NCI-H2107 treated with DMSO at 0.1 percent for 48 hours (cell line): ENCODE results near the gene SERPINA9.
A peak's percentile ranks its signal among the peaks of the same experiment; 100 is the strongest.
"Not testable (repeated sequence)": the region's sequence is repeated elsewhere in the genome, so short reads cannot be mapped to it uniquely, and the experiment has no call there.

ENCODE experiments used
- DNase-seq: peaks from one replicate; lab custom pipeline; 2025; ENCODE audit not compliant: unreplicated experiment; lab: John Stamatoyannopoulos, UW

The SERPINA9 gene

DNA sequence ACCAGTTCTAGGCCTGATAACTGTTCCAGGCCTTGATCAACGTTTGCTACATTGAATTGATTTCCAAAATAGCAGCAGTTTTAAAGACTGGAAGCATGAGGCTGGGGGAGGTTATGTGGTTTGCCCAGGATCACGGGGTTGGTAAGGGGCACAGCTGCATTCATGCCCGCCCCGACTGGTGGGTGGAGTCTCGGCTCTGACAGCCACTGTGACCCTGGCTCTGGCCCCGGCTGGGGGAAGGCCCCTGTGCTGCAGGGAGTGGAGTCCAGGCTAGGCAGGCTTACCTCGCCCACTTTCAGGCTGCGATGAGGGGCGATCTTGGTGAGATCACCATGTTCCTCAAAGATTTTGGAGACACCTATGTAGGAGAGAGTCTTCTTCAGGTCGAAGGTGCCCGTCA lies 13.3 kb upstream of the SERPINA9 start:
- DNase-seq = no peak

DNA sequence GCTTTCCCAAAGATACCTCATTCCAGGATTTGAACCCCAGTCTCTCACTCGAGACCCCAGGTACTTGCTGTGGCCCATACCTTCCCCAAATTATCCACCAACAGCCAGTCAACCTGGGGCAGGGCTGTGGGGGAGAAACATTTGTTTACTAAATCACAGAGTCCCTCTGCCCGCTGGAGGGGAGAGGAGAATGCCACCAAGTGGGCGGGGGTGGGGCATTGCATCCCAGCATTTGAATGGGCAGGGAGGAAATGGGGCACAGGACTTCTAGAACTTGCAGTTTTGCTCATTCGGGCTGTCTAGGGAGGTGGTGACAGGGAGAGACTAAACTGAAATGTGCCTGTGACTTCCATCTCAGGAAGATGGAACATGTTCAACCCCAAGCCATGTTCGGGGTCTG lies 10.9 kb upstream of the SERPINA9 start:
- no peak for DNase-seq

DNA sequence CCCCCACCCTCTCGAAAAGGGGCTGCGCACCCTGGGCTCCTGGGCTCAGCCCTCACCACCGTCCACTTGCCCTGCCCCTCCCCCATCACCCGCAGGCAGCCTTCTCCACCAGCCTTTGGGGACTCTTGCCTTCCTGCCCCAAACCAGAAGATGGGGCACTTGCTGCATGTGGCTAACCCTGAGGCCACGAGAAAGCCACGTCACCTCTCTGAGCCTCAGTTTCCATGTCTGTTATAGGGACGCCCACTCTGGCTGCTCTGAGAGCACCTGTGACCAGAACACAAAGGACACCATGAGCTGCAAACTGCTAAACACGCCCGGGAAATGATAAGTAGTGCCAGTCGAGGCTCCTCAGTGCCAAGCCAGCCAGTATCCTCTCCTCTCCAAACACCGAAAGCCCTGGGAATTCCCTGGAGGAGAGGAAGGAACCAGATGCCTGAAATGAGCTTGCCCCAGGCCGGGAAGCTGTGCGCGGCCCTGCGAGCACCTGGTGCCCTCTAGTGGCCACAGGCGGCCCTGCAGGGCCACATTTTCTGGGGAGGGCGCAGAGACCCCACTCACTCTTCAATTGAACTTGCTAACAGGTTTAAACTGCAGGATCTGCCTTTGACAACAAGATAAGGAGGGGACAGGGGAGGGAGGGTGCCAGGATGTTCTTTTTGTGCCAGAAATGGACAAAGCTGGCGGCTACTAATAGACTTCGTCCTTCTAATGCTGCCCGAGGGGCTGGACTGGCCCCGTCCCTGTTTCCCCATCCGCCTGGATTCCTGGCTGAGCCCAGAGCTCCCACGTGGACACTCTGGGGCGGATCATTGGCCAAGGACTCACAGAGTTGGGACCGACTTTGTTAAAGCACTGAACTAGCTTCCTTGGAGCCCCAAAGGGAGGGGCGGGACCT lies 10.2 kb upstream of the SERPINA9 start:
- DNase-seq = peak; percentile 12

DNA sequence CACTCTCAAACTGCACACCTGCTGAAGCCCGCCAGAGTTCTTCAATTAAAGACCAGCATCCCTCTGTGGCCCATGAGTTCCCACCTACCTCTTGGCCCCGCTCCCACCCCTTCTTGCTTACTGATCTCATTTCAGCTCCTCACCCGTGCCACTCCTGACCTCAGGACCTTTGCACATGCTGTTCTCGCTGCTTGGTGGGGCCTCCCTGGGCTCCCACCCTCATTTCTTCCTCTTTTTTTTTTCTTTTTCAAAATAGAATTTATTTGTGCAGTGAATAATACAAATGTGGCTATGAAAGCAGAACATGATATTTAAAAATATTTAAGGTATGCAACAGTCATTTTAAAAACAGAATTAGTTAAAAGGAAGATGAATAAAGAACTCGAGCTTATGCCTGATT lies 8.5 kb upstream of the SERPINA9 start:
- no peak for DNase-seq

DNA sequence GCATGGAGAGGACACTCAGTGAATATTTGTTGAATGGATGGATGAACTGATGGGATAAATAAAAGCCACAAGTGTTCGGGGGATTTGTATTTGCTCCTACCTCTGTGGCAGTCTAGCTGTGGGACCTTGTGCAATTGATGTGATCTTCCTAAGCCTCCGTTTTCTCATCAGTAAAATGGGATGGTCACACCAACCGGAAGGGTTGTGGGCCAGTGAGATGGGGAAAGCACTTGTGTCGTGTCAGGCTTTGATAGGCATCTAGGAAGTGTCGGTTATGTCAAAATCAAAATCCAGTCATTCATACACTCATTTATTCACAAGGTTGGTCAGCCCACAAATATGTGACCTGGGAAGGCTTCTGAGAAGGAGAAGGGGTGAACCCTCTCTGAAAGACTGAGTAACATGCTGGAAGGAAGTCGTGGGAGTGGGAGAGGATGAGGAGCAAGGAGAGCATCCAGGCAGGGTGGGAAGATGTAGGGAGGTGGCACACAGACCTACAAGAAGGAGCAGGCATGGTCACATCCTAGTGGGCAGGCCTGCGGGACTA lies 7.8 kb upstream of the SERPINA9 start:
- DNase-seq = no peak

DNA sequence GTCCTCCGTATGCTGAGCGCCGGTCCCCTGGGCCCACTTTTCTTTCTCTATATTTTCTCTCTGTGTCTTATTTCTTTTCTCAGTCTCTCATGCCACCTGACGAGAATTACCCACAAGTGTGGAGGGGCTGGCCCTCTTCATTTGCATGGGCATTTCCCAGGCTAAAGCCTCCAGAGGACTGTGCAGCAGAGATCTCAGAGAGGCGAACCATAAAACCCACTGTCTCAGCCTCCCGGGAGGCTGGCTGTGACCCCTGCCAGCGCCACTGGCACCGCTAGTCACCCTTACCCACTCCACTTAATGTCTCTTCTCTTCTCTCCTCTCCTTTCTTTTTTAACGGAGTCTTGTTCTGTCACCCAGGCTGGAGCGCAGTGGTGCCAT lies 7.1 kb upstream of the SERPINA9 start:
- DNase-seq = no peak

DNA sequence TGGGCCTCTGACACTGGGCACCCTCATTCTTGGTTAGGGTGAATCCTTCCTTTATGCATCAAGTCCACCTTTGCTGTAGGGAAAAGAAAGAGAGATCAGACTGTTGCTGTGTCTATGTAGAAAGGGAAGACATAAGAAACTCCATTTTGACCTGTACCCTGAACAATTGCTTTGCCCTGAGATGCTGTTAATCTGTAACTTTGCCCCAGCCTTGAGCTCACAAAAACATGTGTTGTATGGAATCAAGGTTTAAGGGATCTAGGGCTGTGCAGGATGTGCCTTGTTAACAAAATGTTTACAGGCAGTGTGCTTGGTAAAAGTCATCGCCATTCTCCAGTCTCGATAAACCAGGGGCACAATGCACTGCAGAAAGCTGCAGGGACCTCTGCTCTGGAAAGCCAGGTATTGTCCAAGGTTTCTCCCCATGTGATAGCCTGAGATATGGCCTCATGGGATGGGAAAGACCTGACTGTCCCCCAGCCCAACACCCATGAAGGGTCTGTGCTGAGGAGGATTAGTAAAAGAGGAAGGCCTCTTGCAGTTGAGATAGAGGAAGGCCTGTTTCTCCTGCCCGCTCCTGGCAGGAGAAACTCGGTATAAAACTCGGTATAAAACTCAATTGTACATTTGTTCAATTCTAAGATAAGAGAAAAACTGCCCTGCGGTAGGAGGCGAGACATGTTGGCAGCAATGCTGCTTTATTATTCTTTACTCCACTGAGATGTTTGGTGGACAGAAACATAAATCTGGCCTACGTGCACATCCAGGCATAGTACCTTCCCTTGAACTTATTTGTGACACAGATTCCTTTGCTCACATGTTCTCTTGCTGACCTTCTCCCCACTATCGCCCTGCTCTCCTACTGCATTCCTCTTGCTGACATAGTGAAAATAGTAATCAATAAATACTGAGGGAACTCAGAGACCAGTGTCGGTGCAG lies 6.4 kb upstream of the SERPINA9 start:
- DNase-seq = not testable (repeated sequence)

DNA sequence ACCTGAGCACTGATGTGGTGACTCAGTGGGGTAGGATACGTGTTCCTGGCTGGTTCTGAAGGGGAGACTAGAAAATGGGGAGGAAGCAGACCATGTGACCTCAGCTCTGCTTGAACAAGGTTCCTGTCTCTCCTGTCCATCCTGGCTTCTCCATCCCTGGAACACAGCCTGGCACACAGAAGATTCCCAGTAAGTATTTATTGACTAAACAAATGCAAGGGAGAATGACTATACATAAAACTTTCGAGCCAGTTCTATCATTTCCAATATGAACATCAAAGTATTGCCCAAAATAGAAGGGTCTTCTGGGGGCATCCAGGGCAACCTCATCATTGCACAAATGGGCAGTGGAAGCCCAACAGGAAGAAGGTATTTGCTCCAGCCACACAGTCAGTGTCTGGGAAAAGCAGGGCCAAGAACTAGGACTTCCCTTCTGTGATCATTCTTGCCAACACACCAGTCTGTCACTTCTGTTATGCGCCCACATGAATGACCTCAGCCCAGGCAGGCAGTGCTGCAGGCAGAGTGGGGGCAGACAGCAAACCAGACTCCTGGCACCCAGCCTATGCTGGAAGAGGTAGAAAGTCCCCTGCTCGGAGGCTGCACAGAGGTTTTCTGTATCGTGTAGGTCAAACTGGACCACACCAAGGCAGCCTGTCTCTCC lies 5.6 kb upstream of the SERPINA9 start:
- DNase-seq = no peak

DNA sequence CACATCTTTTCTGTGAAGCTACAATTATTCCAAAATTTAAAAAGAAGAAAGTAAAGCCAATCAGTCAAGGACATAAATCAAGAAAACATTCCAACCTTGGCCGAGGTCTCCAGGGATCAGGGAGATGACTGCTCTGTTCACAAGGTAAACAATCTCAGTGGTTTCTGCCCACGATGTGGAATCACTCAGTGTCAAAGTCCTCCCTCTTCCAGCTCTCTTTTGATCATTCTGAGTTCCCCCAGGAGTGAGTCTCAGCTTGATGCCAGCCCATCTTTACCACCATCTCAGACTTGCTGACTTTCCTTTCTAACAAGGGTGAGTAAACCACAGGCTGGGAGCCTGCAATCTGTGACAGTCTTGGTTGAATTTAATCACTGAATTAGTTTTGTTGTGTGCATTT lies 4.8 kb upstream of the SERPINA9 start:
- DNase-seq = no peak

DNA sequence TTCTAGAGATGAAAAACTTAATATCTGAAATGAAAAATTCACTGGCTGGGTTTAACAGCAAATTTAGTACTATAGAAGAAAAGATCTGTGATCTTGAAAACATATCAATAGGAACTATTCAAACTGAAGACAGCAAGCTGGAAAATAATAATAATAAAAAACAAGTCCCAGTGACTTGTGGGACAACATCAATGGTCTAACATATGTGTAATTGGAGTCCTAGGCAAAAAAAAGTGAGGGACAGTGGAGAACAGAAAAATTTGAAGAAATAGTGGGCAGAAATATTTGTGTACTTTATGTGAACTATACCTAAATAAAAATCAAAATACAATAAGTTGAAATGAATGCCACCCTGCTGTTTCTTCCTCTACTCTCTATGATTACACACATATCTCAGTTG lies 2.4 kb upstream of the SERPINA9 start:
- DNase-seq = no peak

DNA sequence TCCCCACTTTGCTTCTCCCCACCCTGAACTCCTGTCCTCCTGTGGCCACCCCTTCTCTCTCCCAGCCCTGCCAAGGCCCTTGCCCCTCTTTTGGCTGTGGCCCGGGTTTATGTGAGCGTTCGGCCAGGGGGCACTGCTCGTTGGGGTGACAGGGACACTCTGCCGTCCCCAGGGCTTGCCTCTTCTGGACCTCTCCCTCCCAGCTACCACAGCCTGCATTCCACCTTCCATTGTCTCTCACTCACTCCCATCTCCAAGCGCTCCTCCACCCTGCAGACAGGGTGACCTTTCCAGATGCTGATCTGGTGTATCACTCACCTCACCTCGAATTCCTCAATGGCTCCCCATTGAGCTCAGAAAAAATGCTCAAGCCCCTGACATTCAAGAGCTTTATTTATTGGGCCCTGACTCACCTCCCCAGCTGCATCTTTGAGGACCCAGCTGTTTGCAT lies 1.4 kb downstream of the SERPINA9 start:
- no peak for DNase-seq

DNA sequence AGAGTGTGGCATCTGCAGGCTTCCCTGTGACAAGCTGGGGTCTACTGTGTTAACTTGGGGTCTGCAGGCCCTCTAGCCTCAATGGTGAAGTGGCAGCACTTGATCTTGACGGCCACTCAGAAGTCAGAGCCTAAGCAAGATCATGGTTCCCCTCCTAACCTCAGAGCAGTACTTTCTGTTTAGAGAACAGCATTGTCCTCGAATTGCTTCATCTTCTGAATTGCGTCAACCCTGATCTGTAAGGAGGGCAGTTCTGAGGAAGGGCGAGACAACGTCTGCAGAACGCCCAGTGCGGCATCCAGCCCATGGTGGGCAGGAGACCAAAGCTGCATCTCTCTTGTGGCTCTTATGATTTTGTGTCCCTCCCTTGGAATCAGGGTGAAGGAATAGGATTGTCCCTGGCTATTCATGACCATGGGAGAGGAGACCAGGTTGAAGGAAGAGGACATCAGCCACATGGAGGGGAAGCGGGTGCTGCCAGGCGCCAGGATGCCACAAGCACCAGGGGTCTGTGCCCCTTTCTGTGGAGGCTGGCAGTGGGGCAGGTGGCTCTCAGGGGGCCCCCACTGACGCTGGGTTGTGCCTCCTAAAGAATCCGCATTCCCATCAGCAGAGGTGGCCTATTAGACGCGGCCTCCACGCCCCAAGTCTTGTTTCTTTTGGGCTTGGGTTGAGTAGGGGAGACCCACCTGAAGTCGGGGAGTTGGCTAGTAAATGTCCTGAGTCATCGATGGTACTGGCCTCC lies 2.2 kb downstream of the SERPINA9 start:
- no peak for DNase-seq

DNA sequence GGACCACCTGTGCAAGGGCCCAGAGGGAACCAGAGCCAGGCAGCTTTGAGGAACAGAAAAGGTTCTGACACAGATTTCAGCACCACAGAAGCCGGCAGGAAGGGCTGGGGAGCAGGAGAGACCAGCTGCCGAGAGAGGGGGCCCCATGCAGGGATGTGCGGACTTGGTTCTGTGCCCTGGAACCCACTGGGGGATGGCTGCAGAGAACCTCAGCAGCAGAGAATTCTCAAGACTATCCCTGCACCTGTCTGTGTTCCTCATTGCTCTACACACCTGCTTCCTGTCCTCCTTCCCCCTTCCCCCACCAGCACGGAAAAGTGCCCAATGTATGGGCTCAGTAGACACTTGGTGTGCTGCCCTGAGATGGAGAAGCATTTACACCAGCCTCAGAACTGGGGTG lies 3.2 kb downstream of the SERPINA9 start:
- DNase-seq = no peak

DNA sequence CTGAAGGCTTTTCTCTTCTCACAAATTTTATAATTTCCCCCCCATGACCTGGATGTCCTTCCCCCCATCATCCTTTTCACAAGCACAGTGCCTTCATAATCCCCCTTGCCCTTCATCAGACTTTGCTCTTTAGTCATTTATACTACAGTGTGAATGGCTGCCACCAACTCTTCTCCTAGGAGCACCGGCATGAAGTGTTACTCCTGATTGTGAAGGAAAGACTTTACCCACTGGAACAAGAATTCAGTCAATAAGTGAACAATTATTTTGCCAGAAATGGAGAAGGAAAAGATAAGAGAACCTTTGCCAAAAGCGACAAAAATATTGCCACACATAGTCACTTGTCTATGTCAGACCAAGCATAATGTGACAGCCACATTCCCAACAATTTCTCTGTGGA lies 5.0 kb downstream of the SERPINA9 start:
- no peak for DNase-seq

DNA sequence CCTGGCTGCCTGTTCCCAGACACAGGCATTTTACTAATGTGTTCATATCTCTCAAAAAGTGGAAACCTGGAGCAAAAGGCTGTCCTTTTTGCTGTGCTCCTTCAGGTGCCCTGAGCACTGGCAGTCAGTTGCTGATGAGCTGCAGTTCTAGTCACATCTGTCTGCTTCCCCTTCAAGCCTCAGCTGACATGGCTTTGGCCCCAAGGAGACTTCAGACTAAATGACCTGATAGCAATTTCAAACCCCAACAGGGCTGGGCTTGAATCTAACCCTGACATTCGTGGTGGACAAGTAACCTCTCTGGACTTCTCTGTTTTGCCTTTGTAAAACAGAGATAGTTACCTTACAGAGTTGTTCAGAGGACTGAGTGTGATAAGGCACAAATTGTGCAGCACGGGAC lies 5.7 kb downstream of the SERPINA9 start:
- DNase-seq = no peak

DNA sequence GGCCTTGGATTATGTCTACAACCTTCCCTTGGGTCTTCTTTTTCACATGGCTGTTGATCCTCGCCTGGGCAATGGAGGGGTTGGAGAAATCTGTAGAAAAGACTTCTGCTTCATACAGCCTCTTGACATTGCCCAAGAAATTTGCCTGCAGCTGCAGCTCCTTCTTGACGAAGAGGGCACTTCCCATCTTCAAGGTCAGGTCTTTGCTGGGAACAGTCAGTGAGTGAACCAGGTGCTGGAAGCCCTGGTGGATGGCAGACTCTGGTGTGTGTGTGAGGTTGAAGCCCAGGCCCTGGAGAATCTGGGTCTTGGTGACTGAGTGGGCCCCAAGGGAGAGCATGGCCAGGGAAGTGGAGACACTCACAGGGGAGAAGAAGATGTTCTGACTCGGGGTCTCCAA lies 6.7 kb downstream of the SERPINA9 start:
- DNase-seq = no peak

DNA sequence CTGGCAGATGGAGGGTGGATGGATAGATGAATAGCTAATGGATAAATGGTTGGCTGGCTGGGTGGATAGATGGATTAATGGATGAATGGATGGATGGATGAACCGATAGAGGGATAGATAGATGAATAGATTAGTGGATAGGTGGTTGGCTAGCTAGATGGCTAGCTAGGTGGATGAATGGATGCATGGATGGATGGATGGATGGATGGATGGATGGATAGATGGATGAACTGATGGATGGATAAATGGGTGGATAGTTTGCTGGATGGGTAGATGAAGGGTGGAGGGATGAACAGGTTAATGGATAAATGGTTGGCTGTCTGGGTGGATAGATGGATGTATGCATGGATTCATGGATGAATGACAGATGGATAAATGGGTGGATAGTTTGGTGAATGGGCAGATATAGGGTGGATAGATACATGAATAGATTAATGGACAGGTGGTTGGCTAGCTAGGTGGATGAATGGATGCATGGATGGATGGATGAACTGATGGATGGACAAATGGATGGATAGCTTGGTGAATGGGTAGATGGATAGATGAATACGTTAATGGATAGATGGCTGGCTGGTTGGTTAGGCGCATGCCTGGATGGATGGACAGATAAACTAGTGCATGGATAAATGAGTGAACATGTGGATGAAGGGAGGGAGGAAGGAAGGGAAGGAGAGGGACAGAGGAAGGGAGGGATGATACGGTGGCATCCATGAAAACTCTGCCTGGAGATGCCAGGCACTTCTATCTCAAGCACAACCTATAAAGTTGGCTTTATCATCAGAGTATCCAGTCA lies 8.1 kb downstream of the SERPINA9 start:
- DNase-seq = no peak

DNA sequence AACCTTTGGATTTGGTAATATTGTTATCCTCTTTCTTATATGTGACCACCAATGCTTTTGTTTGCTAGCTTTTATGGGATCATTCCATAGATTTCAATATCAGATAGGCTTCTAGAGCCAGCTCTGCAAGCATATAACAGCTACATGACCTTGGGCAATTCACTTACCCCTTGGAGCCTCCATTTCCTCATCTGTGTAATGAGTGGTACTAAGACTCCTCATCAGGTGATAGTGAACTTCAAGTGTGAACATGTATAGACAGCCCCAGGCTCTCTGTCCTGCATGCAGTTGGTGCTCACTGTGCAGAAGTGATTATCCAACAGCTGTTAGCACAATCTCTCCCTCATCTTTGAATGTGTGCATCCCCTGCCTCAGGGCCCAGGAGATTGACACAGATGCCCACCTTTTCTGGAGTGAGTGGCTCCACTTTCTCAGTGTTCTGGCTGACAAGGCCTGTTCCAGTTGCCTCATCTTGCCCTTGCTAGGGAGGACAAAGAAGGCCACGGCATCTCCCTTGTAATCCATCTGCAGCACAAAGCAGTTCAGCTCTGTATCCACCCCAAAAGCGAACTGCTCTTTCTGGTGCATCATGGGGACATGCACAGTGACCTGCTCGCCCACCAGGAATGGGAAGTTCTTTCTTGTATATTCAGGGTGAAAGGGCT lies 9.2 kb downstream of the SERPINA9 start:
- DNase-seq = no peak

DNA sequence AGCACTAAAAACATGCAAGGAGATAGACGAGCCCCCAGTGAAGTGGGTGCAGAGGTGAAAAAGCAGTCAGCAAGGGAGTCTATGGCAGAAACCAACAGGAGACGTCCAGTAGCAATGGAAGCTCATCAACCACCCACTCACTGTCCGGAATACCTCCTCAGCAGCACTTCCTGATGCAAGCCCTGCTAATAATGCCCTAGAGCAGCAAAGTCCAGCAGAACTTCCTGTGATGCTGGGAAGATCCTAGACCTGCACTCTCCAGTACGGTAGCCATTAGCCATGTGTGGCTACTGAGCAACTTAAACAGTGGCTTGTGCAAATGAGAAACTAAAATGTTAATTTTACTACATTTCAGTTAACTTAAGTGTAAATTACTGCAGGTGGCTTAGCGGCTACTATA lies 11.0 kb downstream of the SERPINA9 start:
- no peak for DNase-seq
